Muscle of leg (tissue), 11 donors: ENCODE measurements around the gene FREM2. TPM values are rescaled to one million over a fixed set of nuclear protein-coding genes. Genes with fewer than 3 reads are reported as not detected.
A peak's percentile ranks its signal among the peaks of the same experiment; 100 is the strongest.

Experiments used
- DNase-seq: peaks from one replicate; pipeline ENCODE4 v3.0.0; 2013
- H3K27ac ChIP-seq: one replicate; pipeline ENCODE4 v1.5.1; 2013; ENCODE audit warnings: mild to moderate bottlenecking, low read length, control low read depth
- H3K27me3 ChIP-seq: one replicate; pipeline ENCODE4 v1.6.1; 2013; ENCODE audit warnings: low read length; ENCODE audit not compliant: control insufficient read depth, insufficient read depth
- H3K36me3 ChIP-seq: one replicate; pipeline ENCODE4 v1.6.1; 2013; ENCODE audit warnings: low read length; ENCODE audit not compliant: control insufficient read depth, insufficient read depth
- H3K4me1 ChIP-seq: one replicate; pipeline ENCODE4 v1.6.1; 2013; ENCODE audit warnings: low read length; ENCODE audit not compliant: control insufficient read depth, insufficient read depth
- H3K4me3 ChIP-seq: one replicate; pipeline ENCODE4 v1.5.1; 2013; ENCODE audit warnings: low read length, control low read depth
- H3K9me3 ChIP-seq: replicated peaks from 2 replicates; pipeline ENCODE4 v1.6.1; 2013; ENCODE audit warnings: low read depth, low read length; ENCODE audit not compliant: control insufficient read depth
- WGBS: methylation state at CpG from one replicate; pipeline ENCODE4 v1.1.5; 2013; ENCODE audit warnings: missing lambda C conversion rate; ENCODE audit not compliant: insufficient coverage; 5-methylcytosine and 5-hydroxymethylcytosine counted together
- polyA plus RNA-seq, 8 donors: library from polyadenylated mRNA; unstranded; fragments of 120-200 nt; gene quantifications; one replicate each; pipeline versions ENCODE4 v1.2.1 to v1.2.3, GENCODE V29; 2013; ENCODE audit warnings: inconsistent platforms in 1 of 8, low replicate concordance in 1 of 8; ENCODE audit not compliant: insufficient read length in 8 of 8, insufficient read depth in 1 of 8
- total RNA-seq: library from RNA; stranded (reverse); fragments of 120-200 nt; gene quantifications from one replicate; pipeline ENCODE4 v1.2.4, GENCODE V29; 2013

The FREM2 gene
- total and polyA plus RNA-seq, 9 donors: 4.0 to 18.0 (median 8.5) TPM

GRCh38 chr13:38879786-38880185 lies 192.9 kb downstream of the FREM2 start:
- Histone ChIP-seq H3K4me1 (no peaks in the 10 kb centered on the region), H3K27me3 (no peaks in the 10 kb centered on the region), H3K4me3 (no peak overlapping the region), H3K36me3 (no peaks in the 10 kb centered on the region), H3K27ac (no peak overlapping the region), H3K9me3 (no peaks in the 10 kb centered on the region)
- no peak for DNase-seq

- Histone ChIP-seq H3K4me1 (no peaks in the 10 kb centered on the region), H3K27me3 (no peaks in the 10 kb centered on the region), H3K4me3 (no peak overlapping the region), H3K27ac (no peak overlapping the region), H3K36me3 (no peaks in the 10 kb centered on the region), H3K9me3 (no peaks in the 10 kb centered on the region)
- DNase-seq: no peak
- 100% methylated on average over 3 of the region's 5 CpGs for WGBS
These were observed 193.5 kb downstream of the FREM2 start for GRCh38 chr13:38880397-38880796.

GRCh38 chr13:38883783-38884182 lies 196.9 kb downstream of the FREM2 start:
- Histone ChIP-seq H3K4me3 (no peak overlapping the region), H3K36me3 (no peaks in the 10 kb centered on the region), H3K27me3 (no peaks in the 10 kb centered on the region), H3K27ac (no peak overlapping the region), H3K4me1 (no peaks in the 10 kb centered on the region), H3K9me3 (no peaks in the 10 kb centered on the region)
- no CpG with 5 or more reads among the region's 2 CpGs for WGBS
- DNase-seq: no peak

- Histone ChIP-seq H3K4me3 (no peak overlapping the region), H3K27ac (no peak overlapping the region), H3K4me1 (no peaks in the 10 kb centered on the region), H3K36me3 (no peaks in the 10 kb centered on the region), H3K9me3 (no peaks in the 10 kb centered on the region), H3K27me3 (no peaks in the 10 kb centered on the region)
- no peak for DNase-seq
- 78% methylated on average over 4 of the region's 4 CpGs for WGBS
These were observed 201.4 kb downstream of the FREM2 start for GRCh38 chr13:38888309-38888708.

GRCh38 chr13:38895075-38895474 lies 208.2 kb downstream of the FREM2 start:
- WGBS: no CpG with 5 or more reads among the region's 1 CpG
- Histone ChIP-seq H3K4me3 (no peak overlapping the region), H3K4me1 (peaks cover 8% of the 10 kb centered on the region), H3K9me3 (no peaks in the 10 kb centered on the region), H3K27ac (no peak overlapping the region), H3K36me3 (no peaks in the 10 kb centered on the region), H3K27me3 (no peaks in the 10 kb centered on the region)
- no peak for DNase-seq

DNA sequence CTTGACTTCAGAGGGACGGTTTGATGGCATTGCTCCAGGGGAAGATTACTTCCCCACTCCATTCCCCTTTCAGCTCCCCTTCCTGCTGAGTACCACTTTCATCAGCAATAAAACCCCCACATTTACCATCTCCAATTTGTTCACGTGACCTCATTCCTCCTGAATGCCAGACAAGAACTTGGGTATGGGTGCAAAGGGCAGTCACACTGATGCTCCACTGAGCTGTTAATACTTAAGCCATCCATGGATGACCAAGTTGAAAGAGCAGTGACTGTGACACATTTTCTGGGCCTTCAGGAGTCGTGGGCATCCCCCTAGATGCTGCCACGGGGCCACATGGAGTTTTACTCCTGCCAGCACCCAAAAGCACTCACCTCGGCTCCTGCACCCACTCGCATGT lies 210.6 kb downstream of the FREM2 start:
- Histone ChIP-seq H3K4me1 (peaks cover 12% of the 10 kb centered on the region), H3K9me3 (no peaks in the 10 kb centered on the region), H3K27ac (no peak overlapping the region), H3K27me3 (no peaks in the 10 kb centered on the region), H3K36me3 (no peaks in the 10 kb centered on the region), H3K4me3 (no peak overlapping the region)
- DNase-seq: no peak
- 81% methylated on average over 5 of the region's 6 CpGs for WGBS

- H3K4me3 ChIP-seq: no peak overlapping the region
These were observed 211.6 kb downstream of the FREM2 start for GRCh38 chr13:38898481-38898880.

GRCh38 chr13:38899571-38899970 lies 212.7 kb downstream of the FREM2 start:
- Histone ChIP-seq H3K9me3 (no peaks in the 10 kb centered on the region), H3K36me3 (no peaks in the 10 kb centered on the region), H3K4me3 (no peak overlapping the region), H3K27ac (no peak overlapping the region), H3K27me3 (no peaks in the 10 kb centered on the region), H3K4me1 (peaks cover 12% of the 10 kb centered on the region)
- WGBS: no CpG with 5 or more reads among the region's 4 CpGs
- DNase-seq: no peak

More at GRCh38 chr13:38898481-38898880, 211.6 kb downstream of the FREM2 start:
- Histone ChIP-seq H3K36me3 (no peaks in the 10 kb centered on the region), H3K27ac (no peak overlapping the region), H3K27me3 (no peaks in the 10 kb centered on the region), H3K4me1 (peaks cover 12% of the 10 kb centered on the region), H3K9me3 (no peaks in the 10 kb centered on the region)
- WGBS: 50% methylated on average over 1 of the region's 2 CpGs
- no peak for DNase-seq

GRCh38 chr13:38900188-38900587 lies 213.3 kb downstream of the FREM2 start:
- H3K4me3 ChIP-seq: no peak overlapping the region
- no peak overlapping the region for H3K27ac ChIP-seq
- H3K4me1 ChIP-seq: peaks cover 12% of the 10 kb centered on the region
- 51% methylated on average over 2 of the region's 3 CpGs for WGBS
- H3K27me3 ChIP-seq: no peaks in the 10 kb centered on the region
- H3K36me3 ChIP-seq: no peaks in the 10 kb centered on the region
- DNase-seq: no peak
- H3K9me3 ChIP-seq: no peaks in the 10 kb centered on the region

DNA sequence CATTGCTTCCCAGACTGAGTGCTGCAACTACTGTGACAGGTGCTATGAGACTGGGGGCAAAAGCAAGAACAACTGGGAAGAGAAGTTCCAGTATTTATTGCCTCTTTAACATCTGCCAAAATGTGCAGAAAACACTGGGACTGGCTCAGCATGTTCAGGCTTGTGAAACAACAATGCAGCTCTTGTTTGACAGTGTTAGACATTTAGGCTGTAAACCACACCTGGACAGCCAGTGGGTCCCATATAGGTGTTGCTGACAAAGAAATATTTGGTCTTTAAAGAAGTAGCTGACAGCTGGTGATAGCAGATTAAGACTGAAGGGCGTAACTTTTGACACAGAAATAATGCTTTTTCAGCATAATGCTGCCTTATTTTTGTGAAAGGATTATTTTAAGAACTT lies 215.7 kb downstream of the FREM2 start:
- Histone ChIP-seq H3K4me1 (peaks cover 12% of the 10 kb centered on the region), H3K36me3 (no peaks in the 10 kb centered on the region), H3K27me3 (no peaks in the 10 kb centered on the region), H3K9me3 (no peaks in the 10 kb centered on the region), H3K4me3 (no peak overlapping the region), H3K27ac (no peak overlapping the region)
- DNase-seq: peak; percentile 3
- WGBS: no CpG with 5 or more reads among the region's 1 CpG

DNA sequence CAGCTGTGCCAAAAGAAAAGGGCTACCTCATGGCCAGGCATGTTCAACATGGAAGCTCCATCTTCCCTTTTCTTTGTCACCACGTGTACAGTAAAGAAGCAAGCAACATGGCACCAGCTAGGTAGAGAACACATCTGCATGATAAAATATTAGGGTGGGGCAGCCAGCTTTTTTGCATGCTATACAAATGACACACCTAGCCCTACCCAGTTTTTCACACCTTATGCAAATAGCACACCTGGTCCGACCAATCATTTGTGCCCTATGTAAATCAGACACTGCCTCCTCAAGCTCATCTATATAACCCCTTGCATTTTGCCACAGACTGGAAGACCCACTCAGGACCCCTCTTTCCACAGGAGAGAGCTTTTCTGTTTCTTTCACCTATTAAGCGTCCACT lies 218.2 kb downstream of the FREM2 start:
- Histone ChIP-seq H3K4me3 (no peak overlapping the region), H3K27me3 (no peaks in the 10 kb centered on the region), H3K36me3 (no peaks in the 10 kb centered on the region), H3K27ac (no peak overlapping the region), H3K4me1 (peaks cover 3% of the 10 kb centered on the region), H3K9me3 (no peaks in the 10 kb centered on the region)
- WGBS: 82% methylated on average over 1 of the region's 3 CpGs
- DNase-seq: no peak
